H1 (cell line): ENCODE measurements around the gene CNOT6. TPM values are rescaled to one million over a fixed set of nuclear protein-coding genes. Genes with fewer than 3 reads are reported as not detected.

Experiments used
- CTCF ChIA-PET: fragments of 300-600 bp; sonication (Branson Sonifier 250); formaldehyde crosslinking; loops from one replicate; lab custom pipeline; 2021; ENCODE audit not compliant: partially characterized antibody; lab: Charles Lee
- POLR2A ChIA-PET: fragments of 300-600 bp; sonication (Branson Sonifier 250); formaldehyde crosslinking; loops from one replicate; lab custom pipeline; 2021; ENCODE audit warnings: inconsistent platforms; ENCODE audit not compliant: partially characterized antibody; lab: Charles Lee
- DNase-seq, 2 experiments: peaks; one replicate each; pipeline versions ENCODE4 v3.0.0 to v3.0.0-alpha.2; 2010 to 2022; ENCODE audit warnings: low spot score in 2 of 2, low read depth in 1 of 2, mixed read lengths in 1 of 2
- FAIRE-seq: peaks from 2 replicates; lab custom pipeline; 2011; peaks lifted over from hg19 to GRCh38; lab: Jason Lieb, UNC
- H2AFZ ChIP-seq: 2 replicates; pipeline ENCODE4 v1.8.1; 2012; ENCODE audit warnings: low read length, inconsistent platforms
- H2AK5ac ChIP-seq: 2 replicates; pipeline ENCODE4 v1.6.1; 2013; ENCODE audit warnings: low read depth, low read length
- H2BK120ac ChIP-seq: replicated peaks from 2 replicates; pipeline ENCODE3; 2013; ENCODE audit warnings: low read depth, low read length, inconsistent platforms
- H2BK12ac ChIP-seq: 2 replicates; pipeline ENCODE4 v1.6.1; 2013; ENCODE audit warnings: low read depth, low read length
- H2BK15ac ChIP-seq: 2 replicates; pipeline ENCODE4 v1.6.1; 2013; ENCODE audit warnings: low read length
- H2BK20ac ChIP-seq: 2 replicates; pipeline ENCODE4 v1.6.1; 2013; ENCODE audit warnings: low read length
- H2BK5ac ChIP-seq: 2 replicates; pipeline ENCODE4 v1.6.1; 2013; ENCODE audit warnings: low read depth, low read length
- H3K14ac ChIP-seq: 2 replicates; pipeline ENCODE4 v1.6.1; 2013; ENCODE audit warnings: inconsistent platforms; ENCODE audit not compliant: insufficient read length
- H3K18ac ChIP-seq: 2 replicates; pipeline ENCODE4 v1.6.1; 2013; ENCODE audit warnings: low read length; ENCODE audit errors: extremely low read depth
- H3K23ac ChIP-seq: 2 replicates; pipeline ENCODE4 v1.6.1; 2013; ENCODE audit warnings: inconsistent platforms; ENCODE audit not compliant: insufficient read length
- H3K23me2 ChIP-seq: 2 replicates; pipeline ENCODE4 v1.6.1; 2013; ENCODE audit warnings: low read depth, low read length
- H3K27ac ChIP-seq: 2 replicates; pipeline ENCODE4 v1.6.1; 2011; ENCODE audit warnings: low read depth, low read length, inconsistent platforms
- H3K27me3 ChIP-seq, 4 experiments: replicated peaks in 1 of 4; 1 replicate in 1 of 4; 2 replicates in 3 of 4; pipeline versions ENCODE4 v1.6.1 to v1.8.1; 2011 to 2013; ENCODE audit warnings: low read length in 3 of 4, mild to moderate bottlenecking in 3 of 4, inconsistent platforms in 2 of 4, mixed read lengths in 2 of 4, moderate library complexity in 1 of 4; ENCODE audit not compliant: control insufficient read depth in 3 of 4, insufficient read depth in 3 of 4; ENCODE audit errors: extremely low read depth in 1 of 4
- H3K36me3 ChIP-seq, 4 experiments: 2 replicates each; pipeline versions ENCODE4 v1.6.1 to v1.8.1; 2011 to 2013; ENCODE audit warnings: mild to moderate bottlenecking in 4 of 4, low read length in 3 of 4, moderate library complexity in 2 of 4, control low read depth in 1 of 4, inconsistent platforms in 1 of 4; ENCODE audit not compliant: insufficient read depth in 4 of 4, control insufficient read depth in 2 of 4
- H3K4ac ChIP-seq: replicated peaks from 2 replicates; pipeline ENCODE3; 2013; ENCODE audit warnings: low read length, low read depth, mixed read lengths, inconsistent platforms; ENCODE audit not compliant: insufficient read length
- H3K4me1 ChIP-seq, 4 experiments: replicated peaks in 1 of 4; 1 replicate in 1 of 4; 2 replicates in 3 of 4; pipeline versions ENCODE4 v1.6.1 to v1.8.1; 2011 to 2013; ENCODE audit warnings: low read length in 3 of 4, inconsistent platforms in 2 of 4, mixed read lengths in 1 of 4; ENCODE audit not compliant: insufficient read depth in 4 of 4, control insufficient read depth in 3 of 4
- H3K4me2 ChIP-seq, 2 experiments: 2 replicates each; pipeline versions ENCODE4 v1.6.1 to v1.8.1; 2011 to 2013; ENCODE audit warnings: low read depth in 2 of 2, low read length in 2 of 2, control low read depth in 1 of 2, inconsistent platforms in 1 of 2, mild to moderate bottlenecking in 1 of 2; ENCODE audit not compliant: insufficient read depth in 1 of 2
- H3K4me3 ChIP-seq, 4 experiments: fragments of 200-600, 300-600 bp in 1 of 4; sonication (generic), shearing (Covaris generic), sonication (Bioruptor Twin) in 1 of 4; 2 replicates each; pipeline versions ENCODE4 v1.5.1 to v1.8.1; 2011 to 2016; ENCODE audit warnings: low read length in 4 of 4, low read depth in 3 of 4, control low read depth in 2 of 4, inconsistent platforms in 2 of 4, mild to moderate bottlenecking in 2 of 4, mixed read lengths in 1 of 4, moderate library complexity in 1 of 4; ENCODE audit not compliant: insufficient read depth in 2 of 4; ENCODE audit errors: extremely low read depth in 1 of 4
- H3K56ac ChIP-seq: replicated peaks from 2 replicates; pipeline ENCODE3; 2013; ENCODE audit warnings: low read depth, mild to moderate bottlenecking, mixed read lengths, low read length, inconsistent platforms; ENCODE audit not compliant: insufficient read length
- H3K79me1 ChIP-seq: 2 replicates; pipeline ENCODE4 v1.6.1; 2013; ENCODE audit warnings: low read depth, low read length, control low read depth
- H3K79me2 ChIP-seq, 2 experiments: 2 replicates each; pipeline versions ENCODE4 v1.6.1 to v1.8.1; 2012 to 2013; ENCODE audit warnings: low read length in 2 of 2, mild to moderate bottlenecking in 2 of 2, inconsistent platforms in 1 of 2; ENCODE audit not compliant: insufficient read depth in 2 of 2, control insufficient read depth in 1 of 2
- H3K9ac ChIP-seq, 4 experiments: replicated peaks in 1 of 4; 1 replicate in 1 of 4; 2 replicates in 3 of 4; pipeline versions ENCODE4 v1.6.1 to v1.8.1; 2011 to 2013; ENCODE audit warnings: low read depth in 3 of 4, low read length in 3 of 4, control low read depth in 2 of 4, mild to moderate bottlenecking in 2 of 4, moderate library complexity in 2 of 4, inconsistent platforms in 1 of 4; ENCODE audit errors: extremely low read depth in 1 of 4
- H3K9me3 ChIP-seq, 2 experiments: 2 replicates each; pipeline versions ENCODE4 v1.6.1 to v1.8.1; 2012 to 2013; ENCODE audit warnings: mild to moderate bottlenecking in 2 of 2, moderate library complexity in 2 of 2, control low read depth in 1 of 2, inconsistent platforms in 1 of 2, low read depth in 1 of 2, low read length in 1 of 2, mixed read lengths in 1 of 2; ENCODE audit not compliant: insufficient read depth in 2 of 2
- H4K20me1 ChIP-seq, 2 experiments: replicated peaks in 1 of 2; 2 replicates each; pipeline versions ENCODE3 to v1.8.1; 2011 to 2013; ENCODE audit warnings: inconsistent platforms in 2 of 2, low read length in 2 of 2, mild to moderate bottlenecking in 1 of 2; ENCODE audit not compliant: insufficient read depth in 2 of 2, control insufficient read depth in 1 of 2
- H4K5ac ChIP-seq: 2 replicates; pipeline ENCODE4 v1.6.1; 2013; ENCODE audit warnings: low read length, low read depth, mixed read lengths, inconsistent platforms; ENCODE audit not compliant: insufficient read length
- H4K8ac ChIP-seq: 2 replicates; pipeline ENCODE4 v1.8.0; 2013; ENCODE audit warnings: mild to moderate bottlenecking, moderate library complexity, low read length, inconsistent platforms; ENCODE audit not compliant: insufficient read depth; ENCODE audit errors: extremely low read depth
- H4K91ac ChIP-seq: replicated peaks from 2 replicates; pipeline ENCODE3; 2013; ENCODE audit warnings: low read length, mixed read lengths, inconsistent platforms; ENCODE audit not compliant: insufficient read length
- BACH1 ChIP-seq: IDR thresholded peaks from 2 replicates; pipeline ENCODE4 v1.6.1; 2012; ENCODE audit warnings: low read length, improper control_type of control experiment
- CEBPB ChIP-seq: IDR thresholded peaks from 2 replicates; pipeline ENCODE4 v1.6.1; 2012; ENCODE audit warnings: low read depth, low read length
- CTBP2 ChIP-seq: IDR thresholded peaks from 2 replicates; pipeline ENCODE4 v1.7.0; 2011; ENCODE audit warnings: borderline replicate concordance, mild to moderate bottlenecking, moderate library complexity, mixed read lengths, low read length; ENCODE audit not compliant: insufficient read depth, insufficient read length
- EGR1 ChIP-seq: IDR thresholded peaks from 2 replicates; pipeline ENCODE4 v1.6.1; 2011; ENCODE audit warnings: low read depth, low read length, borderline replicate concordance
- KDM5A ChIP-seq: fragments of 200-600 bp; IDR thresholded peaks from 2 replicates; pipeline ENCODE4 v1.7.1; 2012; ENCODE audit warnings: mild to moderate bottlenecking, low read length, inconsistent platforms, mixed read lengths
- NRF1 ChIP-seq: IDR thresholded peaks from 2 replicates; pipeline ENCODE4 v1.6.1; 2011; ENCODE audit warnings: mild to moderate bottlenecking, low read depth, low read length, improper control_type of control experiment
- POLR2AphosphoS5 ChIP-seq: IDR thresholded peaks from 2 replicates; pipeline ENCODE4 v1.6.1; 2011; ENCODE audit warnings: low read depth, low read length
- POU5F1 ChIP-seq: IDR thresholded peaks from 2 replicates; pipeline ENCODE4 v1.6.1; 2011; ENCODE audit warnings: low read depth, mild to moderate bottlenecking, low read length, moderate library complexity
- RAD21 ChIP-seq, 2 experiments: IDR thresholded peaks in 1 of 2; conservative IDR thresholded peaks in 1 of 2; 2 replicates each; pipeline ENCODE4 v1.6.1; 2011; ENCODE audit warnings: low read depth in 2 of 2, low read length in 2 of 2, improper control_type of control experiment in 1 of 2, inconsistent platforms in 1 of 2, mild to moderate bottlenecking in 1 of 2, moderate library complexity in 1 of 2
- RNF2 ChIP-seq: fragments of 200-900, 300-1000 bp; sonication (generic); IDR thresholded peaks from 2 replicates; pipeline ENCODE4 v1.7.1; 2016; ENCODE audit warnings: borderline replicate concordance, low read depth, mild to moderate bottlenecking, antibody characterized with exemption, low read length; ENCODE audit not compliant: poor library complexity, severe bottlenecking; ENCODE audit errors: missing control alignments
- TAF7 ChIP-seq: optimal IDR thresholded peaks from 2 replicates; pipeline ENCODE3; 2011; ENCODE audit warnings: low read depth, mild to moderate bottlenecking, inconsistent platforms, low read length, moderate library complexity, borderline replicate concordance
- TEAD4 ChIP-seq: IDR thresholded peaks from 2 replicates; pipeline ENCODE4 v1.6.1; 2012; ENCODE audit warnings: low read depth, low read length, inconsistent platforms, mixed read lengths
- YY1 ChIP-seq: IDR thresholded peaks from 2 replicates; pipeline ENCODE4 v1.6.1; 2011; ENCODE audit warnings: low read depth, mild to moderate bottlenecking, low read length
- WGBS, 2 experiments: shearing (Covaris generic) in 1 of 2; methylation state at CpG; one replicate each; pipeline versions ENCODE4 v1.1.6 to v1.1.7; 2013 to 2015; ENCODE audit warnings: low lambda C conversion rate in 2 of 2, mixed read lengths in 2 of 2, inconsistent platforms in 1 of 2, low coverage in 1 of 2, missing lambda C conversion rate in 1 of 2; ENCODE audit not compliant: insufficient replicate concordance in 2 of 2, insufficient coverage in 1 of 2, insufficient read length in 1 of 2; ENCODE audit errors: extremely low coverage in 1 of 2, missing lambda C conversion rate in 1 of 2; 5-methylcytosine and 5-hydroxymethylcytosine counted together
- polyA plus RNA-seq, 7 experiments: library from polyadenylated mRNA; depleted of rRNA in 3 of 7; stranded (reverse) in 5 of 7; unstranded in 2 of 7; fragments of >200 nt in 5 of 7; fragments of 200-250 nt in 2 of 7; gene quantifications; 1 replicate in 5 of 7; 2 replicates in 1 of 7; 4 replicates in 1 of 7; pipeline versions ENCODE4 v1.2.1 to v1.2.3, GENCODE V29; 2011 to 2013; ENCODE audit warnings: missing spikeins in 2 of 7, mixed read lengths in 2 of 7
- total RNA-seq: library from RNA; stranded (reverse); fragmentation: NEBNext Ultra II Directional; extraction: Animal tissue kit (Norgen Biotek cat#: 25700); gene quantifications from 2 replicates; pipeline ENCODE4 v1.2.1, GENCODE V29; 2021

Gene CNOT6
- total and polyA plus RNA-seq, 2 of the 8 experiments (the other 6 are each of a cell fraction or from before 2014, with no cell fraction given): 10.7 to 45.4 TPM

GRCh38 chr5:180515294-180515693 lies 21.1 kb downstream of the CNOT6 start:
- Histone ChIP-seq H2AFZ (no peak overlapping the region), H3K23ac (no peak overlapping the region), H3K4me2 (no peak overlapping the region), H2BK12ac (no peak overlapping the region), H2BK120ac (no peak overlapping the region), H2BK20ac (no peak overlapping the region), H3K56ac (no peak overlapping the region), H3K4me1 (0 out of 7 replicates have a peak, but pooled peaks cover 0 to 2% (median 0%) of the 10 kb centered on the region in 4 experiments), H3K23me2 (0 out of 2 replicates have a peak, but pooled peaks cover 2% of the 10 kb centered on the region), H2AK5ac (no peak overlapping the region), H4K8ac (no peak overlapping the region), H3K36me3 (no peaks in the 10 kb centered on the region; a peak in 1 of 8 replicates), H4K20me1 (peaks cover 16 to 20% of the 10 kb centered on the region in 2 experiments), H4K5ac (no peak overlapping the region), H3K9me3 (no peaks in the 10 kb centered on the region), H3K14ac (no peak overlapping the region), H3K9ac (no peak overlapping the region), H3K79me1 (peaks cover 2% of the 10 kb centered on the region; the same call in 1 of the 2 replicates), H3K18ac (no peak overlapping the region), H3K79me2 (peaks cover 29 to 95% of the 10 kb centered on the region in 2 experiments), H3K4me3 (no peak overlapping the region), H2BK5ac (no peak overlapping the region), H3K27ac (no peak overlapping the region), H4K91ac (no peak overlapping the region), H3K4ac (no peak overlapping the region), H3K27me3 (no peaks in the 10 kb centered on the region), H2BK15ac (no peak overlapping the region)
- whole genome bisulfite sequencing, 2 experiments: 96 to 100% methylated on average over 1 to 3 of the region's 3 CpGs
- CTCF ChIA-PET: interaction anchor here (0.6 to 1.3 kb wide), 3 partner anchors 9 to 154 kb away, joined by 3 to 6 read pairs (median 5); no protein-coding TSS in a partner anchor
- FAIRE-seq (no peak), DNase-seq (no peak)
- POLR2A ChIA-PET: interaction anchor here (1.0 to 2.4 kb wide), 3 partner anchors 18 to 23 kb away, joined by 5 to 9 read pairs (median 9); partner anchors contain the start of gene CNOT6
- TF ChIP-seq KDM5A (no peak), EGR1 (no peak), TAF7 (no peak), NRF1 (no peak), POLR2AphosphoS5 (no peak), CEBPB (no peak), RAD21 (IDR thresholded peaks at IDR 0.05 in 1 of 2, conservative IDR thresholded peaks at IDR 0.05 in 1 of 2; ENCODE audit: low read depth in 2 of 2, low read length in 2 of 2) (no peak), CTBP2 (no peak), POU5F1 (no peak), RNF2 (no peak), TEAD4 (no peak), YY1 (no peak), BACH1 (no peak)
